GM21367 (cell line): ENCODE data around the gene JPH3.
"Not testable (repeated sequence)": the region's sequence is repeated elsewhere in the genome, so short reads cannot be mapped to it uniquely, and the experiment has no call there.

ENCODE experiments used
- ATAC-seq: cut with Tn5 transposase; IDR thresholded peaks from one replicate; pipeline ENCODE4 v1.9.1; 2021; ENCODE audit not compliant: unreplicated experiment

JPH3 gene

GRCh38 chr16:87678618-87679017, 76.3 kb downstream of the JPH3 start:
- no peak for ATAC-seq

- ATAC-seq: no peak
These were observed 77.4 kb downstream of the JPH3 start for GRCh38 chr16:87679593-87680271.

GRCh38 chr16:87680272-87680644, 78.0 kb downstream of the JPH3 start:
- no peak for ATAC-seq

GRCh38 chr16:87681051-87681602, 78.8 kb downstream of the JPH3 start:
- not testable (repeated sequence) for ATAC-seq

- no peak for ATAC-seq
These were observed 79.8 kb downstream of the JPH3 start for GRCh38 chr16:87681981-87682570.

- no peak for ATAC-seq
These were observed 80.6 kb downstream of the JPH3 start for GRCh38 chr16:87682852-87683399.

GRCh38 chr16:87684106-87684677, 81.9 kb downstream of the JPH3 start:
- no peak for ATAC-seq

GRCh38 chr16:87684711-87685404, 82.5 kb downstream of the JPH3 start:
- ATAC-seq: no peak

- no peak for ATAC-seq
These were observed 83.1 kb downstream of the JPH3 start for GRCh38 chr16:87685405-87685755.

GRCh38 chr16:87685766-87686165, 83.5 kb downstream of the JPH3 start:
- no peak for ATAC-seq

GRCh38 chr16:87686697-87687096, 84.4 kb downstream of the JPH3 start:
- ATAC-seq: no peak

GRCh38 chr16:87687126-87687910, 85.0 kb downstream of the JPH3 start:
- ATAC-seq: no peak

- ATAC-seq: no peak
These were observed 85.8 kb downstream of the JPH3 start for GRCh38 chr16:87687998-87688529.

- no peak for ATAC-seq
These were observed 86.8 kb downstream of the JPH3 start for GRCh38 chr16:87688876-87689815.

GRCh38 chr16:87689956-87690465, 87.7 kb downstream of the JPH3 start:
- ATAC-seq: no peak

GRCh38 chr16:87690911-87691685, 88.8 kb downstream of the JPH3 start:
- ATAC-seq: no peak

- ATAC-seq: no peak
These were observed 89.4 kb downstream of the JPH3 start for GRCh38 chr16:87691686-87692079.

- no peak for ATAC-seq
These were observed 89.9 kb downstream of the JPH3 start for GRCh38 chr16:87692176-87692575.
